ENCODE results near the gene LRCH1. TPM values are rescaled to one million over a fixed set of nuclear protein-coding genes. Genes with fewer than 3 reads are reported as not detected.

The LRCH1 gene
- total RNA-seq, 1 donor from 2014 or later, result 3.4 TPM

DNA sequence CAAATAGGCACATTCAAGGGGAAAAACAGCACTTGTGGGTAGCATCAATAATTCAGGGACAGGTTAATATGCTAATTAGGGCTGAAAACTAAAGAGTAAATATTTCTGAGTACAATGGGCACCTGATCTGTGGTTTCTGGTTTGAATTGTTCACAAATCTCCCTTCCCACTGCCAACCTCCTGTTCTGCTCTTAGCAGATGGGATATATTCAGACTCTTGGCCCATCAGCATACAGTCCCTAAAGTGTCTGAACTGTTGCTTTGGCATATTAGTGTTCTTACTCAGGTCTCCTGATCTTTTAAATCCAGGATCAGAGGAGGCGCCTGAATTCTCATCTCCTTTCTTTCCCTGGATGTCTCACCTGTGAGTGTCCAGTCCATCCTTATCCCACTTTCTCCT is 8.2 kb upstream of the LRCH1 start:
- FAIRE-seq (no peak), DNase-seq (ENCODE audit: low read depth) (no peak)
- H3K36me3 ChIP-seq (ENCODE audit: control insufficient read depth, insufficient read depth, low read length), result no peaks in the 10 kb centered on the region
- H3K4me3 ChIP-seq (ENCODE audit: low read depth, low read length), result no peak overlapping the region
- no peak for TF ChIP-seq CTCF (IDR thresholded peaks at IDR 0.05; ENCODE audit: insufficient read depth, low read length, severe bottlenecking)
- H3K27me3 ChIP-seq (ENCODE audit: control insufficient read depth, insufficient read depth, low read length), result no peaks in the 10 kb centered on the region

- TF ChIP-seq CTCF (IDR thresholded peaks at IDR 0.05; ENCODE audit: insufficient read depth, low read length, severe bottlenecking), result no peak
- H3K27me3 ChIP-seq (ENCODE audit: control insufficient read depth, insufficient read depth, low read length), result no peaks in the 10 kb centered on the region
- FAIRE-seq, result no peak
Measured at GRCh38 chr13:46546084-46546768, 6.7 kb upstream of the LRCH1 start.

DNA sequence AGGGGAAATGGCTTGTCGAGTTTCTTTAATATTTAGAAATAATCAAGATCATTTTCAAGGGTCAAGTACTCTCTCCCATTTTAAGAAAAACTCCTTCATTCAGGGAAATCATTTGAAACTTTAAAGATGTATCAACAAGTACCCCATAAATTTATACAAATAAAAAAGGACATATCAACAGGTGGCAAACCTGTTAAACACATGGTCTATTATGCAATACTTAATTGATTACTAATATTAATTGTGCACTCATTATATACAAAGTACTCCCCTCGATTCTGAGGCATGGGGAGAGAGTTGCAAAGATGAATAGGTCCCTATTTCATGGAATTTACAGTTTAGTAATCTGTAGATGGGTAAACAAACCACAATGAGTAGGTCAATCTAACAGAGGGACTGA is 2.1 kb upstream of the LRCH1 start:
- H3K36me3 ChIP-seq (ENCODE audit: control insufficient read depth, insufficient read depth, low read length), result no peaks in the 10 kb centered on the region
- H3K4me3 ChIP-seq (ENCODE audit: low read depth, low read length), result no peak overlapping the region
- no peak for TF ChIP-seq CTCF (IDR thresholded peaks at IDR 0.05; ENCODE audit: insufficient read depth, low read length, severe bottlenecking)
- FAIRE-seq (no peak), DNase-seq (ENCODE audit: low read depth) (no peak)
- H3K27me3 ChIP-seq (ENCODE audit: control insufficient read depth, insufficient read depth, low read length), result no peaks in the 10 kb centered on the region

More at GRCh38 chr13:46546084-46546768, 6.7 kb upstream of the LRCH1 start:
- DNase-seq (ENCODE audit: low read depth), result no peak
- Histone ChIP-seq H3K36me3 (ENCODE audit: control insufficient read depth, insufficient read depth, low read length) (no peaks in the 10 kb centered on the region), H3K4me3 (ENCODE audit: low read depth, low read length) (no peak overlapping the region)

- H3K27me3 ChIP-seq (ENCODE audit: control insufficient read depth, insufficient read depth, low read length), result no peaks in the 10 kb centered on the region
- no peaks in the 10 kb centered on the region for H3K36me3 ChIP-seq (ENCODE audit: control insufficient read depth, insufficient read depth, low read length)
- FAIRE-seq (no peak), DNase-seq (ENCODE audit: low read depth) (peak; percentile 66)
- peak; percentile 85 for TF ChIP-seq CTCF (IDR thresholded peaks at IDR 0.05; ENCODE audit: insufficient read depth, low read length, severe bottlenecking)
- peak overlapping the region; percentile 94 for H3K4me3 ChIP-seq (ENCODE audit: low read depth, low read length)
Measured at GRCh38 chr13:46551410-46552302, 1.3 kb upstream of the LRCH1 start.

DNA sequence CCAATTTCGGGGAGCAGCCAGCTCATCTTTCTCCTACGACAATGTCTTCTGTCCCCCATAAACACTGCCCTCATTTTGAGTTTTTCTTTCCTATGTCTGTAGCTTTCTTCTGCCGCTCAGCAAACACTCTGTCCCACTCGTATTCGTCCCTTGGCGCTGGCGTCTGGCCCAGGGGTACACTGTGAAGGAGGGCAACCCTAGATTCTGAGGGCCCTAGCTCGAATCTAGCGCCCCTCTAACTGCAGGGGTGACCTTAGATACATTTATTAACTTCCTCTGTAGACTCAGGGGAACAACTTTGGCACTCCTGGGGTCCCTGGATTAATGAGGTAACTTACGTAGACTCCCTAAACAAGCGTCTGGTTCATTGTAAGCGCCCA is 677 bp upstream of the LRCH1 start:
- no peak for FAIRE-seq
- no peak for TF ChIP-seq CTCF (IDR thresholded peaks at IDR 0.05; ENCODE audit: insufficient read depth, low read length, severe bottlenecking)
- no peaks in the 10 kb centered on the region for H3K27me3 ChIP-seq (ENCODE audit: control insufficient read depth, insufficient read depth, low read length)
- no peak for DNase-seq (ENCODE audit: low read depth)
- H3K36me3 ChIP-seq (ENCODE audit: control insufficient read depth, insufficient read depth, low read length), result no peaks in the 10 kb centered on the region
- H3K4me3 ChIP-seq (ENCODE audit: low read depth, low read length), result peak overlapping the region; percentile 94

Data from bronchial epithelial cell (primary cell).